Measurements from ENCODE around the gene GCNT1.

Gene GCNT1

DNA sequence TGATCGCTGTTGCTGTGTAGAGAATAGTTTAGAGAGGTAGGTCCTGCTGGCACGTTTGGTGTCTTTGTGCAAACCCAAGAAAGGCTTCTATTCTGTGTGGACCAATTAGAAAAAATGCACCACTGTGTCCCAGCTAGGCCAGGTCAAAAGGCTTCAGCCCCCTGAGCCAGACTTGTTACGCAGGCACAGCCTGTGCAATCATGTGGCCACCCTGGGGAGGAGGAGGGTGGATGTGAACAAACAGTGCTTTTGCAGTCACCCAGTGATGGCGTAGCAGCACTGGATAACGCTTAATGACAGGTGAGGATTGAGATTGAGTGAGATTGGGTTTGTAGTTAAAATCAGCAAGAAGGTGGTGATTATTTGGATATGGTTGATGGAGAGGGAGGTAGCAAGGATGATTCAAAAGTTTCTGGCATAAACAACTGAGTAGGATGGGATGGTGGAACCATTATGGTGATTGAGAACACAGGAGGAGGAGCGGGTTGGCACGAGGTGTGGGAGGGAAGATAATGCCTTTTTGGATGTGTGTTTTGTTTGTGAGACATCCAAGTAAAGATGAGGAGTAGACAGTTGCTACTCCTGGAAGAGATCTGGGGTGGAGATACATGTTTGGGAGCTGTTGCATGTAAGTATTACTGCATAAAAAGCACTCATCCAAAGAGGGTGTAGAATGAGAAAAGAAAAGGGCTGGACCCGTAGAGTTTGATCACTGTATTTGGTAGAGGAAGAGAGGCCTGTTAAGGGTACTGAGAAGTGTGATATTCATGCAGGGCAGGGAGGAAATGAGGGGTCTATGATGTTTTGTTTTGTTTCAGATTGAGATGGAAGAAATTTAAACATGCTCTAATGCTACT is 6.7 kb downstream of the GCNT1 start:
- Histone ChIP-seq H3K4me3 (ENCODE audit: low read length, poor library complexity, severe bottlenecking) (peak overlapping the region; percentile 93), H3K9ac (ENCODE audit: low read depth, low read length, poor library complexity, severe bottlenecking) (peak overlapping the region; percentile 45), H3K9me2 (replicated peaks; ENCODE audit: low read depth, low read length) (no peaks in the 10 kb centered on the region), H2AFZ (ENCODE audit: low read length) (no peak overlapping the region), H3F3A (ENCODE audit: low read depth) (peaks cover 4% of the 10 kb centered on the region; the same call in 1 of the 2 replicates), H3K9me3 (ENCODE audit: insufficient read depth, low read depth, low read length) (no peaks in the 10 kb centered on the region), H3K27me3 (ENCODE audit: insufficient read depth, low read length, poor library complexity, severe bottlenecking) (no peaks in the 10 kb centered on the region), H4K20me1 (ENCODE audit: insufficient read depth, low read length, poor library complexity, severe bottlenecking) (peaks cover 91% of the 10 kb centered on the region), H3K36me3 (ENCODE audit: insufficient read depth, low read length) (peaks cover 27% of the 10 kb centered on the region), H3K4me1 (ENCODE audit: insufficient read depth, low read length, poor library complexity, severe bottlenecking) (peaks cover 68% of the 10 kb centered on the region), H3K79me2 (ENCODE audit: insufficient read depth, low read length) (peaks cover 100% of the 10 kb centered on the region), H3K4me2 (ENCODE audit: low read depth, low read length, poor library complexity, severe bottlenecking) (peak overlapping the region; percentile 88)
- TF ChIP-seq EZH2phosphoT487 (IDR thresholded peaks at IDR 0.05; ENCODE audit: borderline replicate concordance): no peak
- TF ChIP-seq, protein P1, sequence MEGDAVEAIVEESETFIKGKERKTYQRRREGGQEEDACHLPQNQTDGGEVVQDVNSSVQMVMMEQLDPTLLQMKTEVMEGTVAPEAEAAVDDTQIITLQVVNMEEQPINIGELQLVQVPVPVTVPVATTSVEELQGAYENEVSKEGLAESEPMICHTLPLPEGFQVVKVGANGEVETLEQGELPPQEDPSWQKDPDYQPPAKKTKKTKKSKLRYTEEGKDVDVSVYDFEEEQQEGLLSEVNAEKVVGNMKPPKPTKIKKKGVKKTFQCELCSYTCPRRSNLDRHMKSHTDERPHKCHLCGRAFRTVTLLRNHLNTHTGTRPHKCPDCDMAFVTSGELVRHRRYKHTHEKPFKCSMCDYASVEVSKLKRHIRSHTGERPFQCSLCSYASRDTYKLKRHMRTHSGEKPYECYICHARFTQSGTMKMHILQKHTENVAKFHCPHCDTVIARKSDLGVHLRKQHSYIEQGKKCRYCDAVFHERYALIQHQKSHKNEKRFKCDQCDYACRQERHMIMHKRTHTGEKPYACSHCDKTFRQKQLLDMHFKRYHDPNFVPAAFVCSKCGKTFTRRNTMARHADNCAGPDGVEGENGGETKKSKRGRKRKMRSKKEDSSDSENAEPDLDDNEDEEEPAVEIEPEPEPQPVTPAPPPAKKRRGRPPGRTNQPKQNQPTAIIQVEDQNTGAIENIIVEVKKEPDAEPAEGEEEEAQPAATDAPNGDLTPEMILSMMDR (conservative IDR thresholded peaks at IDR 0.05; ENCODE audit: low read length): no peak

DNA sequence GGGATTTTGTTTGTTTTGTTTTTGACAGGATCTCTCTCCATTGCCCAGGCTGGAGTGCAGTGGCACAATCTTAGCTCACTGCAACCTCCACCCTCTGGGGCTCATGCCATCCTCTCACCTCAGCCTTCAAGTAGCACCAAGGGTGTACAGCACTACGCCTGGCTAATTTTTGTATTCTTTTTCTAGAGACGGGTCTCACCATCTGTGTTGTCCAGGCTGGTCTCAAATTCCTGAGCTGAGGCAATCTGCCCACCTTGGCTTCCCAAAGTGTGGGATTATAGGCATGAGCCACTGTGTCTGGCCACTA is 7.3 kb downstream of the GCNT1 start:
- Histone ChIP-seq H3K9me2 (replicated peaks; ENCODE audit: low read depth, low read length) (no peaks in the 10 kb centered on the region), H3K4me1 (ENCODE audit: insufficient read depth, low read length, poor library complexity, severe bottlenecking) (peaks cover 74% of the 10 kb centered on the region), H3F3A (ENCODE audit: low read depth) (peaks cover 4% of the 10 kb centered on the region; the same call in 1 of the 2 replicates), H2AFZ (ENCODE audit: low read length) (no peak overlapping the region), H3K9ac (ENCODE audit: low read depth, low read length, poor library complexity, severe bottlenecking) (peak overlapping the region; percentile 45), H3K4me2 (ENCODE audit: low read depth, low read length, poor library complexity, severe bottlenecking) (peak overlapping the region; percentile 88), H3K79me2 (ENCODE audit: insufficient read depth, low read length) (peaks cover 100% of the 10 kb centered on the region), H3K36me3 (ENCODE audit: insufficient read depth, low read length) (peaks cover 31% of the 10 kb centered on the region), H3K4me3 (ENCODE audit: low read length, poor library complexity, severe bottlenecking) (peak overlapping the region; percentile 93), H3K9me3 (ENCODE audit: insufficient read depth, low read depth, low read length) (no peaks in the 10 kb centered on the region), H3K27me3 (ENCODE audit: insufficient read depth, low read length, poor library complexity, severe bottlenecking) (no peaks in the 10 kb centered on the region), H4K20me1 (ENCODE audit: insufficient read depth, low read length, poor library complexity, severe bottlenecking) (peaks cover 91% of the 10 kb centered on the region)
- TF ChIP-seq, protein P1 (conservative IDR thresholded peaks at IDR 0.05; ENCODE audit: low read length): no peak
- no peak for TF ChIP-seq EZH2phosphoT487 (IDR thresholded peaks at IDR 0.05; ENCODE audit: borderline replicate concordance)

DNA sequence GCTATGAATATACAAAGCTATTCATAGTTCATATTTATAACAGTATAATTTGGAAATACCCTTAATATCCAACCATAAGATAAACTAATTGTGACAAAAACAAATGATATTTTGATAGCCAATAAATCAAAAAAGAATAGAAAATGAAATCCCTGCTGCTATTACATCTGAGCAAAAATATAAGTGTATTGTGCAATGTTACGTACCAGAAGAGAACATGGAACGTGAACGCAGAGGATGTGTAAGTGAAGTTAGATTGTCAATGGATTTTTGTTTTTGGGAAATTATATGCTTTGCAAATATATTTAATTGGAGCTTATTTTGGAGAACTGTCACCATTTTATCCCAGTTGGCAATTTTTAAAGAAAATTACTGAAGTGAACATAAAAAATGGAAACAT is 15.4 kb downstream of the GCNT1 start:
- peaks cover 7% of the 10 kb centered on the region; the same call in 1 of the 2 replicates for H3K9me3 ChIP-seq (ENCODE audit: insufficient read depth, low read depth, low read length)
- no peak overlapping the region for H2AFZ ChIP-seq (ENCODE audit: low read length)
- H3K4me1 ChIP-seq (ENCODE audit: insufficient read depth, low read length, poor library complexity, severe bottlenecking): peaks cover 37% of the 10 kb centered on the region
- H4K20me1 ChIP-seq (ENCODE audit: insufficient read depth, low read length, poor library complexity, severe bottlenecking): peaks cover 82% of the 10 kb centered on the region
- H3K36me3 ChIP-seq (ENCODE audit: insufficient read depth, low read length): peaks cover 57% of the 10 kb centered on the region
- H3K27me3 ChIP-seq (ENCODE audit: insufficient read depth, low read length, poor library complexity, severe bottlenecking): no peaks in the 10 kb centered on the region
- no peaks in the 10 kb centered on the region for H3K9me2 ChIP-seq (replicated peaks; ENCODE audit: low read depth, low read length)
- no peak overlapping the region for H3K4me2 ChIP-seq (ENCODE audit: low read depth, low read length, poor library complexity, severe bottlenecking)
- no peak overlapping the region for H3K4me3 ChIP-seq (ENCODE audit: low read length, poor library complexity, severe bottlenecking)
- H3F3A ChIP-seq (ENCODE audit: low read depth): peaks cover 7% of the 10 kb centered on the region; the same call in 1 of the 2 replicates
- H3K9ac ChIP-seq (ENCODE audit: low read depth, low read length, poor library complexity, severe bottlenecking): no peak overlapping the region
- TF ChIP-seq, protein P1 (conservative IDR thresholded peaks at IDR 0.05; ENCODE audit: low read length): no peak
- TF ChIP-seq EZH2phosphoT487 (IDR thresholded peaks at IDR 0.05; ENCODE audit: borderline replicate concordance): no peak
- H3K79me2 ChIP-seq (ENCODE audit: insufficient read depth, low read length): peaks cover 100% of the 10 kb centered on the region
